Prostate gland (tissue), 2 donors: ENCODE measurements around the gene STAB2. TPM values are rescaled to one million over a fixed set of nuclear protein-coding genes. Genes with fewer than 3 reads are reported as not detected.

Experiments
- DNase-seq: peaks from one replicate; pipeline ENCODE4 v3.0.0-alpha.2; 2019; ENCODE audit warnings: low spot score
- H3K27ac ChIP-seq, 2 donors: fragments of 200-600 bp; sonication (generic); 2 replicates each; pipeline ENCODE4 v1.5.1; 2017 to 2019
- H3K27me3 ChIP-seq: fragments of 200-600 bp; sonication (generic); replicated peaks from 2 replicates; pipeline ENCODE4 v1.5.1; 2019; ENCODE audit not compliant: insufficient read depth
- H3K36me3 ChIP-seq, 2 donors: fragments of 200-600 bp; sonication (generic); 1 replicate in 1 of 2; 2 replicates in 1 of 2; pipeline versions ENCODE4 v1.5.1 to v1.8.1; 2017 to 2019
- H3K4me1 ChIP-seq: fragments of 200-600 bp; sonication (generic); replicated peaks from 2 replicates; pipeline ENCODE4 v1.5.1; 2019
- H3K4me3 ChIP-seq, 2 donors: fragments of 200-600 bp; sonication (generic); 2 replicates each; pipeline ENCODE4 v1.5.1; 2017 to 2019
- H3K9me3 ChIP-seq: fragments of 200-600 bp; sonication (generic); 2 replicates; pipeline ENCODE4 v1.5.1; 2017
- CTCF ChIP-seq, 4 experiments: fragments of 200-600 bp in 2 of 4; fragments of 450-650 bp in 2 of 4; sonication (generic) in 2 of 4; IDR thresholded peaks; 1 replicate in 3 of 4; 2 replicates in 1 of 4; pipeline ENCODE4 v1.5.1; 2016 to 2019; ENCODE audit warnings: antibody characterized with exemption in 4 of 4, mild to moderate bottlenecking in 2 of 4, moderate library complexity in 2 of 4
- POLR2A ChIP-seq: fragments of 450-650 bp; IDR thresholded peaks from one replicate; pipeline ENCODE4 v1.6.1; 2016; ENCODE audit warnings: antibody characterized with exemption, mild to moderate bottlenecking
- POLR2AphosphoS5 ChIP-seq: sonication (generic); formaldehyde crosslinking; IDR thresholded peaks from one replicate; pipeline ENCODE4 v1.6.1; 2017; ENCODE audit warnings: antibody characterized with exemption
- WGBS: methylation state at CpG from one replicate; pipeline ENCODE4 v1.1.5; 2018; 5-methylcytosine and 5-hydroxymethylcytosine counted together
- intact Hi-C: fragments of 100-400 bp; cut with DNase I; formaldehyde crosslinking; loops from one replicate; pipeline ENCODE4 v1.14.2; 2022
- total RNA-seq, 2 donors: library from RNA; depleted of rRNA; stranded (reverse); fragments of >200 nt; gene quantifications; one replicate each; pipeline ENCODE4 v1.1.0, GENCODE V29; 2016

The STAB2 gene
- total RNA-seq, 2 donors from 2014 or later = 0.62 TPM; not detected in 1

- Histone ChIP-seq H3K9me3 (no peaks in the 10 kb centered on the region), H3K27me3 (no peaks in the 10 kb centered on the region), H3K27ac (no peak overlapping the region), H3K4me1 (no peaks in the 10 kb centered on the region), H3K36me3 (no peaks in the 10 kb centered on the region), H3K4me3 (no peak overlapping the region)
- intact Hi-C loops = no loop called here
- DNase-seq = no peak
- no peak for TF ChIP-seq POLR2AphosphoS5
- TF ChIP-seq CTCF (IDR thresholded peaks at IDR 0.05) = no peak
- no peak for TF ChIP-seq POLR2A
- 82% methylated on average over 1 of the region's 1 CpG for WGBS
Observed at GRCh38 chr12:103589517-103589916, 2.4 kb downstream of the STAB2 start.

- Histone ChIP-seq H3K27me3 (no peaks in the 10 kb centered on the region), H3K27ac (no peak overlapping the region), H3K4me1 (no peaks in the 10 kb centered on the region), H3K4me3 (no peak overlapping the region), H3K36me3 (no peaks in the 10 kb centered on the region), H3K9me3 (no peaks in the 10 kb centered on the region)
- 60% methylated on average over 1 of the region's 1 CpG for WGBS
- intact Hi-C loops = no loop called here
- TF ChIP-seq CTCF (IDR thresholded peaks at IDR 0.05) (no peak), POLR2A (no peak), POLR2AphosphoS5 (no peak)
- DNase-seq = no peak
Observed at GRCh38 chr12:103590271-103590670, 3.2 kb downstream of the STAB2 start.

- intact Hi-C loops = no loop called here
- WGBS = 81% methylated on average over 4 of the region's 4 CpGs
- no peaks in the 10 kb centered on the region for H3K4me1 ChIP-seq
- H3K9me3 ChIP-seq = no peaks in the 10 kb centered on the region
- H3K36me3 ChIP-seq = no peaks in the 10 kb centered on the region
- no peak for DNase-seq
- no peaks in the 10 kb centered on the region for H3K27me3 ChIP-seq
- H3K27ac ChIP-seq = no peak overlapping the region
- no peak for TF ChIP-seq POLR2AphosphoS5
- no peak overlapping the region for H3K4me3 ChIP-seq
Observed at GRCh38 chr12:103596981-103597380, 9.9 kb downstream of the STAB2 start.

GRCh38 chr12:103599274-103599673, 12.2 kb downstream of the STAB2 start:
- Histone ChIP-seq H3K4me1 (no peaks in the 10 kb centered on the region), H3K27me3 (no peaks in the 10 kb centered on the region), H3K36me3 (no peaks in the 10 kb centered on the region), H3K9me3 (no peaks in the 10 kb centered on the region), H3K4me3 (no peak overlapping the region), H3K27ac (no peak overlapping the region)
- intact Hi-C loops = no loop called here
- TF ChIP-seq POLR2A = no peak
- no peak for TF ChIP-seq POLR2AphosphoS5
- TF ChIP-seq CTCF (IDR thresholded peaks at IDR 0.05) = no peak
- DNase-seq = no peak

GRCh38 chr12:103600967-103601728, 14.1 kb downstream of the STAB2 start:
- Histone ChIP-seq H3K4me1 (no peaks in the 10 kb centered on the region), H3K9me3 (no peaks in the 10 kb centered on the region), H3K27me3 (no peaks in the 10 kb centered on the region), H3K36me3 (no peaks in the 10 kb centered on the region), H3K27ac (no peak overlapping the region), H3K4me3 (no peak overlapping the region)
- TF ChIP-seq CTCF (IDR thresholded peaks at IDR 0.05) (no peak), POLR2A (no peak)
- 74% methylated on average over 10 of the region's 10 CpGs for WGBS
- intact Hi-C loops = no loop called here
- DNase-seq = no peak
